Prostate gland (tissue), 2 donors: Measurements from ENCODE around the gene RHBDD1. TPM values are rescaled to one million over a fixed set of nuclear protein-coding genes. Genes with fewer than 3 reads are reported as not detected.

Experiments used
- DNase-seq: peaks from one replicate; pipeline ENCODE4 v3.0.0-alpha.2; 2019; ENCODE audit warnings: low spot score
- H3K27ac ChIP-seq, 2 donors: fragments of 200-600 bp; sonication (generic); 2 replicates each; pipeline ENCODE4 v1.5.1; 2017 to 2019
- H3K27me3 ChIP-seq: fragments of 200-600 bp; sonication (generic); replicated peaks from 2 replicates; pipeline ENCODE4 v1.5.1; 2019; ENCODE audit not compliant: insufficient read depth
- H3K36me3 ChIP-seq, 2 donors: fragments of 200-600 bp; sonication (generic); 1 replicate in 1 of 2; 2 replicates in 1 of 2; pipeline versions ENCODE4 v1.5.1 to v1.8.1; 2017 to 2019
- H3K4me1 ChIP-seq: fragments of 200-600 bp; sonication (generic); replicated peaks from 2 replicates; pipeline ENCODE4 v1.5.1; 2019
- H3K4me3 ChIP-seq, 2 donors: fragments of 200-600 bp; sonication (generic); 2 replicates each; pipeline ENCODE4 v1.5.1; 2017 to 2019
- H3K9me3 ChIP-seq: fragments of 200-600 bp; sonication (generic); 2 replicates; pipeline ENCODE4 v1.5.1; 2017
- CTCF ChIP-seq, 4 experiments: fragments of 200-600 bp in 2 of 4; fragments of 450-650 bp in 2 of 4; sonication (generic) in 2 of 4; IDR thresholded peaks; 1 replicate in 3 of 4; 2 replicates in 1 of 4; pipeline ENCODE4 v1.5.1; 2016 to 2019; ENCODE audit warnings: antibody characterized with exemption in 4 of 4, mild to moderate bottlenecking in 2 of 4, moderate library complexity in 2 of 4
- POLR2A ChIP-seq: fragments of 450-650 bp; IDR thresholded peaks from one replicate; pipeline ENCODE4 v1.6.1; 2016; ENCODE audit warnings: antibody characterized with exemption, mild to moderate bottlenecking
- POLR2AphosphoS5 ChIP-seq: sonication (generic); formaldehyde crosslinking; IDR thresholded peaks from one replicate; pipeline ENCODE4 v1.6.1; 2017; ENCODE audit warnings: antibody characterized with exemption
- WGBS: methylation state at CpG from one replicate; pipeline ENCODE4 v1.1.5; 2018; 5-methylcytosine and 5-hydroxymethylcytosine counted together
- intact Hi-C: fragments of 100-400 bp; cut with DNase I; formaldehyde crosslinking; loops from one replicate; pipeline ENCODE4 v1.14.2; 2022
- total RNA-seq, 2 donors: library from RNA; depleted of rRNA; stranded (reverse); fragments of >200 nt; gene quantifications; one replicate each; pipeline ENCODE4 v1.1.0, GENCODE V29; 2016

Gene RHBDD1
- total RNA-seq, 2 donors from 2014 or later = 16.5 to 33.5 TPM

GRCh38 chr2:226895579-226895978, 59.7 kb downstream of the RHBDD1 start:
- Histone ChIP-seq H3K27ac (no peak overlapping the region), H3K4me3 (no peak overlapping the region), H3K27me3 (no peaks in the 10 kb centered on the region), H3K9me3 (no peaks in the 10 kb centered on the region), H3K4me1 (no peaks in the 10 kb centered on the region), H3K36me3 (no peaks in the 10 kb centered on the region)
- no peak for DNase-seq
- no peak for TF ChIP-seq POLR2A
- no peak for TF ChIP-seq POLR2AphosphoS5
- TF ChIP-seq CTCF (IDR thresholded peaks at IDR 0.05) = no peak
- 91% methylated on average over 2 of the region's 2 CpGs for WGBS
- intact Hi-C loops = no loop called here

DNA sequence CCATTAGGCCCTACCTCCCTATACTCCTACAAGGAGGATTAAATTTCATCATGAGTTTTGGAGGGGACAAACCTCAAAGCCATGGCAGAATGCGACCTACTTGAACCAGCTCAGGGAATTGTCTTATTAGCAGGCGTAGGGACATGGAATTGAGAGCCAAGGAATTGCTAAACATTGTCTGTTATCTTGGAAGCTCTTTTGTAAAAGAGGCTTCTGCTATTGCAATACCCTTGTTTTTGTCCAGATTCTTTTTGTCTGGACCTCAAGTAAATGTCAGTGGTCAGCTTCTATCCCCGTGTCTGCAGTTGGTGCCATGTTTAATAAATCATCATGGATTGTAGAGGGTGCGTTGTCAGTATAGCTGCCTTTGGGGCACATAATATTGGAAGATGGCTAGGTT, 62.3 kb downstream of the RHBDD1 start:
- no peak overlapping the region for H3K27ac ChIP-seq
- DNase-seq = no peak
- H3K36me3 ChIP-seq = no peaks in the 10 kb centered on the region
- intact Hi-C loops = no loop called here
- WGBS = 97% methylated on average over 4 of the region's 4 CpGs
- no peak for TF ChIP-seq POLR2AphosphoS5
- no peak for TF ChIP-seq CTCF (IDR thresholded peaks at IDR 0.05)
- TF ChIP-seq POLR2A = no peak
- no peaks in the 10 kb centered on the region for H3K9me3 ChIP-seq
- H3K4me3 ChIP-seq = no peak overlapping the region
- no peaks in the 10 kb centered on the region for H3K27me3 ChIP-seq
- H3K4me1 ChIP-seq = no peaks in the 10 kb centered on the region

DNA sequence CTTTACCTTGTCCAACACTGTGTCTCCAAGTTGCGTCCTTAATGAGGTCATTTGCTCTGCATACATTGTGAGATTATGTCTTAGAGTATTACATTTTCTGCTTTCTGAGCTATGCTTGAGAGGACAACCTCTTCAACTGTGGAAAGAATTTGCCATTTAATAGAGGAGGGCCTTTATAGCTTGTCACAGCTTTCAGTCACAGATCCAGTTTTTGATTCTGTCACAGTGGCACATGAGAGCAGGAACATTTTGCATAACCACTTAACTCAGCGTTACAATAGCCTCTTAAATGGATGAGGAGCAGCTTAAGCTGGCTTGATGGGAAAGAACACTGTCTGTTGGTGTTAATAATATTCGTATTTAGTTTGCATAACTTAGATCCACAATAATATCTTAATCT, 63.0 kb downstream of the RHBDD1 start:
- no peak for TF ChIP-seq POLR2A
- TF ChIP-seq POLR2AphosphoS5 = no peak
- TF ChIP-seq CTCF (IDR thresholded peaks at IDR 0.05) = no peak
- no peak for DNase-seq
- no peak overlapping the region for H3K27ac ChIP-seq
- 92% methylated on average over 3 of the region's 3 CpGs for WGBS
- H3K9me3 ChIP-seq = no peaks in the 10 kb centered on the region
- H3K27me3 ChIP-seq = no peaks in the 10 kb centered on the region
- intact Hi-C loops = no loop called here
- no peaks in the 10 kb centered on the region for H3K4me1 ChIP-seq
- H3K4me3 ChIP-seq = no peak overlapping the region
- H3K36me3 ChIP-seq = no peaks in the 10 kb centered on the region

GRCh38 chr2:226902041-226902966, 66.5 kb downstream of the RHBDD1 start:
- DNase-seq = no peak
- 96% methylated on average over 6 of the region's 6 CpGs for WGBS
- no peak for TF ChIP-seq POLR2AphosphoS5
- TF ChIP-seq CTCF (IDR thresholded peaks at IDR 0.05) = no peak
- TF ChIP-seq POLR2A = no peak
- H3K4me3 ChIP-seq = no peak overlapping the region
- no peaks in the 10 kb centered on the region for H3K36me3 ChIP-seq
- H3K4me1 ChIP-seq = no peaks in the 10 kb centered on the region
- no peaks in the 10 kb centered on the region for H3K27me3 ChIP-seq
- H3K27ac ChIP-seq = no peak overlapping the region
- intact Hi-C loops = no loop called here
- H3K9me3 ChIP-seq = no peaks in the 10 kb centered on the region

DNA sequence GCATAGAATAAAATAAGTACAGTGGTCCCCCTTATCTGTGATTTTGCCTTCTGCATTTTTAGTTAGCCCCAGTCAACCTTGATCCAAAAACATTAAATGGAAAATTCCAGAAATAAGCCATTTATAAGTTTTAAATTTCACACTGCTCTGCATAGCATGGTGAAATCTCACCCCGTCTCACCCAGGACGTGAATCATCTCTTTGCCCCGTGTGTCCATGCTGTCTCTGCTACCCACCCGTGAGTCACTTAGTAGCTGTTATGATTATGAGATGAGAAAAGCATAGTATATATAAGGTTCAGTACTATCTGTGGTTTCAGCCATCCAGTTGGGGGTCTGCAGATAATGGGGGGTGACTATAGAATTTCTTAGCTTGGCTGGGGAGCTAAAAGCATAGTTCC, 67.3 kb downstream of the RHBDD1 start:
- Histone ChIP-seq H3K27me3 (no peaks in the 10 kb centered on the region), H3K27ac (no peak overlapping the region), H3K36me3 (no peaks in the 10 kb centered on the region), H3K9me3 (no peaks in the 10 kb centered on the region), H3K4me3 (no peak overlapping the region), H3K4me1 (no peaks in the 10 kb centered on the region)
- intact Hi-C loops = no loop called here
- no peak for TF ChIP-seq CTCF (IDR thresholded peaks at IDR 0.05)
- no peak for TF ChIP-seq POLR2AphosphoS5
- no peak for TF ChIP-seq POLR2A
- no peak for DNase-seq
- 92% methylated on average over 4 of the region's 4 CpGs for WGBS
